Activated CD8-positive, alpha-beta memory T cell treated with anti-CD3 and anti-CD28 coated beads for 4 hours (primary cell): Measurements from ENCODE around the gene LLCFC1.

ENCODE experiments used
- DNase-seq, 2 donors: peaks; one replicate each; pipeline ENCODE4 v3.0.0-alpha.2; 2020; ENCODE audit warnings: low read depth in 2 of 2

The LLCFC1 gene

DNA sequence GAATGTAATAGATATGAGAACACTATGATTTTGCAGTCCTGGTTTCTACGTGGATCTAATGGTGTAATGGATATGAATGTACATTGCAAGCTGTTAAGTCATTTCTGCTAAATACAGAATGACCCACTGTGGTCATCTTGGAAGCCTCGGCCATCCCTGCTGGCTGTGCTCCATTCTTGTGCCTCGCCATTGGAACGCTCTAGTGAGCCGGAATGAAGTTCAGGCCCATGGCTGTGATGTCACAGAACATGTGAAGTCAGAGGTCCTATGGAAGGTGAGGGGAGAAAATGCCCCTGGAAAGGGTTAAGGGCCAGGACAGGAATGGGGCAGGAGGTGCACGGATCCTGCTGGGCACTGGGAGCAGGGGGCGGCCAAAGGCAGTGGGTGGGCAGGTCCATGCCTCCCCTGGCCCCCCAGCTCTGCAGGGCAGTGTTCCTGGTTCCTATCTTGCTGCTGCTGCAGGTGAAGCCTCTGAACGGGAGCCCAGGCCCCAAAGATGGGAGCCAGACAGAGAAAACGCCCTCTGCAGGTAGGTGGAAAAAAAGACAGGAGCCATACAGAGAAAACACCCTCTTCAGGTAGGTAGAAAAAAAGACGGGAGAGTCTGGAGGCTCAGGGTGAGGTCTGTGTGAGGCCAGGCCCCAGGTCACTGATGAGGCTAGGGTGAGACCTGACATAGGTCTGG lies at the start of gene LLCFC1:
TSS of gene LLCFC1 (plus strand) at position 259 of the 685 bp plus-strand sequence. CDS start at position 397, 138 bp downstream.
- DNase-seq: no peak

DNA sequence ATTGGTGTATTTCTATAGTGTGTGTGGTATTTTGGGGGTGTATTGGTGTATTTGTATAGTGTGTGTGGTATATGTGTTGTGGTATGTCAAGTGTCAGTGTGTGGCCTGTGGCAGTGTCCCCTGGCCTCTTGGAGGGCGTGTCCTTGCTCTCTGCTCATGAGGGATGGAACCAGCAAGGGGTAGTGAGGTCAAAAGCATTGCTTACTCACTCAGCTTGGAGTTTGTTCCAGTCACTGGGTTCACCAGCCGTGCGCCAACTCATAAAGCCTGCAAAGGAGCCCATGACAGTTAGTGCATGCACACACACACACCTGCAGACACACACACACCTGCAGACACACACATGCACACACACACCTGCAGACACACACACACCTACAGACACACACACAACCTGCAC lies 49.5 kb upstream of the LLCFC1 start:
- DNase-seq: no peak

DNA sequence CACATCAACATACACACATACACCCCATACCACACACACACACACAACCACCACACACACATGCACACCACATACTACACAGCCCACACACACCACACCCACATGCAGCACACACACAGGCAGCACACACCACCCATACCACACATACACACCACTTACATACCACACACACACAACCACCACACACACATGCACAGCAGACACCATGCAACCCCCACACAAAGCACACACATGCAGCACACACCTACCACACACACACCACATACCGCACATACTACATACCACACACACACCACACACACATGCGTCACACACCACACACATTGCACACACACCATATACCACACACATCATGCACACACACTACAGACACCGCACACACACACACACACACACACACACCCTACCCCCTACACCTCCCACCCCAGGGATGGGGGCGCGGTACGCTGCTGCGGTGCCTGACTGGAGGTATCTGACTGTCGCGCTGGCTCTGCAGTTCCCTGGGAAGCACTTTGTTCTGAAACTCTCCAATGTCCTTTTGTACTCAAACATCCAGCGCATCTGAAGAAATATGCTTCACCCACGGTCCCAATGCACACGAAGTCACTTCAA lies 48.3 kb upstream of the LLCFC1 start:
- no peak for DNase-seq

DNA sequence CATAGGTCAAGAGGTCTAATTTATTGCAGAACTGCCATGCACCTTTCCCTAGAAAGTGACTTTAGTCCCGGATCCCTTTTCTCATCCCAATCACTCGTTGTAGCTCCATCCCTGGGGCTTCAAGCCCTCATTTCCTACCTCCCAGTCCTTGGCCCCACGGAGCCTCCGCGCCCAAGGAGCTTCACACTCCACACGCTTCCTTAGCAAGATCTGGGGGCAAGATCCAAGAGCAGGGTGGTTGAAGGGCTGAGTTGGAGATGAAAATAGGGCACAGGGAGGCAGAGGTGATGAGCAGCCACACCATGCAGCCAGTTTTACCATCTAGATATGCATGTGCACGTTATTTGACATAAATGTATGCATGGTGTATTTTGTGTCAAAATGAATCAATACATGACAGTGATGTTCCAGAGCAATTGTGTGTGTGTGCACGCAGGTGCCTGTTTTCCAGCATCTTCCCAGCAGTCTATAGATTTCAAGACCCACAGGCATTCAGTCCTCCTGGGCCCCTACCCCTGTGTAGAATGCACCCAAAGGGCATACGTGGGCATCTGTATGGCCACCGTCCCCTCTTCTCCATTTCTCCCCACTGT lies 47.7 kb upstream of the LLCFC1 start:
- no peak for DNase-seq

DNA sequence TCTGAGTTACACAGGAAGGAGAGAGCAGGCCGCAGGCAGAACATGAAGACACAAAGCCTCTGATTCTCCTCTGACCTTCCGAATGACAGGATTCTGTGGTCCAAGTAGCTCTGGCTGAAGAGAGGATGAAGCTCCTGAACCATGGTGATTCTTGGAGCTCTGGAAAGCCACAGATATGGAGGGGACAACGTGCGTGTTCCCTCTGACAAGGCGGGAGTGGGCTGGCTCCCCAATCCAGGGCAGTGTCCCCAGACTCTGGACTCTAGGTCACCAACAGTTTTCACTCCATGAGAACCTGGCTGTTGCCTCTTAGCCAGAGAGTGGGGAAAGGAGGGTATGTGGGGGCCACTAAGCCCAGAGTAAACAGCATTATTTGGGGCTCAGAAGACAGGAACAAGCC lies 46.3 kb upstream of the LLCFC1 start:
- no peak for DNase-seq

DNA sequence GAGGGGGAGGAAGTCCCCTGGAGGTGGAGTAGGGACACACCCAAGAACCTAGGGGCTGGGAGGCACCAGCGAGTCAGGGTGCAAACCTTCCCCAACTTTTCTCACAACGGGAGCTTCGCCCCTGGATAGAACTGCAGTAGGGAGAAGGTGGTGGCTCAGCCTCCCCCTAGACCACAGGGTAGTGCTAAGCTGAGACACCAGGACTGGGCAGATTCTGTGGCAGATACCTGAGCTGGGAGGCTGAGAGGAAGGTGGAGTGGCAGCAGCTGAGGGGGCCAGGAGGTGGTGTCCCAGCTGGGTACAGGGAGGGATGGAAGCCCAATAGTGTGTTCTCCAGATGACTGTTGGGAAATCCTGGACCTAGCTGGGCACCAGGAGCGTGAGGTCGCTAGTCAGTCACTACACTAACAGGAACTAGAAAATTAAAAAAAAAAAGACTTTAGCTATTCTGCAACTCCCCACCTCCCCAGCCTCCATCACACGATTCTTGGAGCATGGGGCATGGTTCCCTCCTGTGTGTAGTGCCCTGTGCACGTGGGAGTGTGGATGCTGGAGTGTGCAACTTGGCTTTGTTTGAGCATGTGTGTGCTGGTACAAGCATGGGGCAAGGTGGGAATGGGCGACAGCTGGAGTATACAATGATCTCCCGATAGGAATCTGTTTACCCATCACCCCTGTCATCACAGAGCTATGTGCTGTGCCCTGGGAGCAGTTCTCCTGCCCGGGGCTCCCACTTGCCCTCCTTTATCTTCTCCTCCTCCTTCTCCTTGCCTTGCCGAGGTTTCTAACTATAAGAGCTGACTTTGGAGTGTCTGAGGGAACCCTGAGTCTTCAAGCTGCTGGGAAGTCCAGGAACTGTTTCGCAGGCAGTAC lies 44.9 kb upstream of the LLCFC1 start:
- no peak for DNase-seq

DNA sequence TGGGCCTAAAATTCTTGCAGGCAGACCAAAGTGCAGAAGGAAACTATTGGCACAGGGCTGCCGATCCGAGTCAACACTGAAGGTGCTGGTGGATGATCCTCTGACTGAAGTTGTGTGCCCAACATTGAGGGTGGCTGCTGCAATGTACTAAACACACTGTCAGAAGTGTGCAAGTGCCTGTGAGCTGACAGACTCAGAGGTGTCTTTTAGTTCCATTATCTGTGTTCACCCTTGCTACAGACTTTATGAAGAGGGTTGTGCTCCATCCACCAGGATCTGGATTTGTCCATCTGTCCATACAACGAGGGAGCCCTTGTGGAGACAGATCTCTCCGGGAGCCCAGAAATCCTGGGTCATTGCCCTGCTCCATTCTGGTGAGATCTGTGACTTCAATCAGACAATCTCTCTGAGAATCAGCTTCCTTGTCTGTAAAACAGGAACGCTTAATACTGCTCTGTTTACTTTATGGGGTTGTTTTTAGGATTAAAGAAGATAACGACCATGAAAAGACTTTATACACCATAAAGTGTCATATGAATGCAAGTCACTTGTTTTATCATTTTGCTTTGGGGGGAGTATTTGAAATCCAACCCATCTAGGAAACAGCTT lies 44.2 kb upstream of the LLCFC1 start:
- no peak for DNase-seq

DNA sequence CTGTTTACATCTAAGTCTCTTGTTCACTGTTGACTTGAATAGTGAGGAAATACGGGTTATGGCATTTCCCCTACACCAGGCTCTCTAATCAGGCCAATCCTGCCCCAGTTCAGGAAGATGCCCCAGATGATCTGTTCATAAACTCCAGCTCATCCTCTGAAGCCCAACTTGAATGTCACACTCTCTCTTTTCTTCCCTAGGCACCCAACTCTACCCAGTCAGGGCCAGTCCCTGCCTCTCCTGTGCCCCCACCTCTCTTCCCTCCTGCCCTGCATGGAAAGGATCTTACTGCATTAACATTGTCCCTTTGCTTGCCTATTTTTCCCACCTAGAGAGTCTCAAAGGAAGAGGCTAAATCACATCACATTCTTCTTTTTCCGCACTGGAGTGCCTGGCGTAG lies 43.1 kb upstream of the LLCFC1 start:
- DNase-seq: no peak

DNA sequence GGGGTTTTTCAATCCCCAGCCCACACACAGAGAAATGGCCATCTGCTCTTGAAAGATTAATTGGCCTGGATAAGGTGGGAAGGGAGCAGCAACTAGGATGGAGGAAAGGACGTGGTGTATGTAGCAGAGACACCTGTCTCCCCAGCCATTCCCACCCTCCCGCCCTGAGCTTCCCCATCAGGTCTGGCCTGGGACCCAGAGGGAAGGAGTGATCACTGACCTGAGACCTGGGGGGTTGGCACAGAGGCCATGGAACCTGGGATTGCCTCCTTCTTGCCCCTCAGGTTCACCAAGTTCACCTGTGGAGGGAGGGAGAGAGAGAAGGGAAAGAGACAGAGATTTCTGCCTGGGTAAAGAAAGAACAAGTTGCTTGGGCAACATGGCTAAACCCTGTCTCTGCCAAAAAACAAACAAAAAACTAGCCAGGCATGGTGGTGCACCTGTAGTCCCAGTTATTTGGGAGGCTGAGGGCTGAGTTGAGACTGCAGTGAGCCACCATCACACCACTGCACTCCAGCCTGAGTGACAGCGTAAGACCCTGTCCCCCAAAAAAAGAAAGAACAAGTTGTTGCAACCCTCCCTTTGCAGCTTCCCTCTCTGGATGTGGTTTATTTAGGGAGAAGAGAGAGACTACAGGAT lies 42.4 kb upstream of the LLCFC1 start:
- DNase-seq: no peak

DNA sequence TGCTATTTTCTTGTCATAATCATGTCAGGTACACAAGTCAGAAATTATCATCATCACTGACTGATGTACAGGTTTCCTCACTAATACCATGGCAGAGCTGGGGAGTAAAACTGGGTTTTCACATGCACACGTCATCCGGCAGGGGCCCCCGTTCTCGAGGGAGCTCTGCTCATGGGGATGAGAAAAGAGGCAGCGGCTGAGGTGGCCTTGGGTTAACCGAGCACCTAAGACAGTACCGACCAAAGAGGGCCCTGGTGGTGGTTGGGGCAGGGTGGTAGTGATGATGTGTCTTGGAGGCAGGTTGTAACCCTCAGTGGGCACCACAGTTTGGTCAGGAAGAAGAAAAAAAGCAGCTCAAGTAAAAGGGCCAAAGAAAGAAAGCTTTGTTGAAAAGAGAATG lies 41.6 kb upstream of the LLCFC1 start:
- no peak for DNase-seq

DNA sequence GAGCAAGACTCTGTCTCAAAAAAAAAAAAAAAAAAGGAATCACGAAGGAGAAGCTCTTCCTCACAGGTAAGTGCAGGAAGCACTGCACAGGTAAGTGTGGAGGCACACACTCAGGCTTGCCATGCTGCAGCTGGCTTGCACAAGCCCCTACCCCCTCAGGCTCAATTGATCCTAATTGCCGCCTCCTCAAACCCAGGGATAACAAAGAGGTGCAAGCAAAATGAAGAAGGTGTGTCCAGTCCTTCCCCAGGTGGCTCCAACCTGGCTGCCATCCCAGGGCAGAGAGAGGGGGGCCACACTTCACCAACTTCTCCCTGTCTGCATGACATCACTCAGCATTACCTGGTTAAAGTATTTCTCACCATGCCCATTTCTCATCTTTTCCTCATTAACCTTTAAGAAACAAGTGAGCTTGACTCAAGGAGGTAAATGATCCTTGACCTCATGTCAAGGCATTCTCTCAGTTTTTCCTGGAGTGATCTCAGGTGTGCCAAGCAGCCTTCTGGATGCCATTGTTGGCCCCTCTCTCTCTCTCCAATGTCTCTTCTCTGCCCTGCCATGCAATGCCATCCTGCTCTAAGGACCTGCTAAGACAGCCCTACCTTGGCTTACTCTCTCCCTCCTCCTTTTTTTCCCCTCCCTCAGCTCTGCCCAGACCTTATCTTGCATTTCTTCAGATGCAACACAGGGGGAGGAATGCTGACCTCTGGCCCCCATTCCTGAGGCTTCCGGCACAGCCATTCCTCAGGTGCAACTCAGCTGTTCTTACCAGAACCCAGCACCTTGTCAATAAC lies 40.7 kb upstream of the LLCFC1 start:
- no peak for DNase-seq

DNA sequence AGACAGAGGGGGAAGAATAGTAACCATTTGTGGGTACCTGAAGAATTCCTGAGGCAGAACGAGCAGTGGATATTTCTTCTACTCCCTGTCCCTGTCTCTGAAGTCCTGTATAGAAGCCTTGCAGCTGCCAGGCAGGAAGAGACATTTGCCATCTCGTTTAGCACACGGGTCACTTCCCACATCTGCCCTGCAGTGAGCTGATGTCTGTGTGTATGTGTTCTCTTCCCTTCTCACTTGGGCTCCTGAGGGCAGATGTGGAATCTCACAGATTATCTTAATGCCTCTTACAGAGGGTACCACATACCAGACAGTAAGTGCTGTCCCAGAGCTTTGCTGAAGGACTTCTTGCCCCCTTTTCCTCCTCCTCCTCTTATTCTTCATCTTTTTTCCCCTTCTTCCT lies 39.6 kb upstream of the LLCFC1 start:
- DNase-seq: no peak

DNA sequence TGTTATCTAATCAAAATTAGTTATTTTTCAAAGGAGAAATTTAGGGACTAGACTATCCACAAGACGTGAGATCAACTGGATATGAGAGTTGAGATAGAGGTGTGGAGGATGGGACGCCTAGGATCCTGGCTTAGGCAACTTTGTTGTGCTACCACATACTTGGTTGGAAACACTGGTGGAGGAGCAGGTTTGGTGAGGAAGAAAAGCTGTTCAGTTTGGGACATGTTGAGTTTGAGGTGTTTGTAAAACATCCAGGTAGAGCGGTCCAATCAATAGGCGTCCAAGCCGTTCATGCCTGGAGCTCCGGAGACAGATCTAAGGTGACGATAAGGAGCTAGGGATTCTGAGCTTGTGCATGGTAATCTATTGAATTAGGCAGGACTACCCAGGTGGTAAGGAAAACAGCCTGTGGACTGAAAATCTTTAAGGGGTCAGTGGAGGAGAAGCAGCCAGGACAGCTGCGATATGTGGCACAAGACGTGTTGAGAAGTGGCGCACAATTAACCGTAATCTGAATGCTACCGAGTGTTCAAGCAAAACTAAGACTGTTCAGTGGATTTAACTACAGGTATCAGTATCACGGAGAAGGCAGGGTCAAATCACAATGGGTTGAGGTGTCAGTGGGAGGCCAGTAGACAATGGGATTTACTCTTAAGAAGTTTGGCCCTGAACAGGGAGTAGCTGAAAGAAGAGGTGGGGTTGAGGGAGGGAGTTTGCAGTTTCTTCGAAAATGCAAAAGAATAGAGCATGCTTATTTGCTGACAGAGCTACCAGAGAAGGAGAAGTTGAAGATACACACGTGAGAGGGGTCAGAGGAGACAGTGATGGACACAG lies 37.6 kb upstream of the LLCFC1 start:
- DNase-seq: no peak

DNA sequence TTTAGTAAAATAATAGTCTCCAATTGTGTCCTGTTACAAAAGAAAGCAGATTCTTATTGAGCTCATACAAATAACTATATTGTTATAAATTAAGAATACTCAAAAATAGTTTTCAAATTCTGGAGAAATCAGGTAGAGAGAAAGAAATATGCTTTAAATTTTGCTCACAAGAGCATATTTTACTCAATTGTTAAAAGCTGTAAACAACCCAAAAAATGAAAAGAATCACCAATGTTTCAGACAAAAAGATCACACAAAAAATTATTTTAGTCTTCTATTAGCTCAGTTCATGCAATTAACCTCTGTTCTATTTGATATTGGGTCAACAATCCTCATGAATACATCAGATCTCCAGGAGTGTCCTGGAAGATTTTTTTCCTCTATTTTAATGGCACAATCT lies 35.2 kb upstream of the LLCFC1 start:
- no peak for DNase-seq

DNA sequence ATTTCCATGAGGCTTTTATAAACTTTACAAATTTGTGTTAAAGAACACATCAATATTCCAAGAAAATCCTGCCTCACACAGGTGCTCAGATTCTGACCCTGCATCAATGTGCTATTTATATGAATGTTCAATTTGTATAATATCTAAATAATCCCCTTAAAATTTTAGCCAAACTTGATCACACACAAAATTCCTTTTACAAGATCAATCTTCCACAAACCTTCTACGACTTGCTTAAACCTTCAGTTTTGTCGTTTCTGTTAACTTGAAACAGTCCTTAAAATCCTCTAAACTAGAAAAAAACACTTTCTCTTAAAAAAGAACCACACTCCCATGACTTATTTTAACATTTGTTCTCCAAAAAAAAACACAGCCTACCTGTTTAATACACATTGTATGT lies 33.5 kb upstream of the LLCFC1 start:
- no peak for DNase-seq

DNA sequence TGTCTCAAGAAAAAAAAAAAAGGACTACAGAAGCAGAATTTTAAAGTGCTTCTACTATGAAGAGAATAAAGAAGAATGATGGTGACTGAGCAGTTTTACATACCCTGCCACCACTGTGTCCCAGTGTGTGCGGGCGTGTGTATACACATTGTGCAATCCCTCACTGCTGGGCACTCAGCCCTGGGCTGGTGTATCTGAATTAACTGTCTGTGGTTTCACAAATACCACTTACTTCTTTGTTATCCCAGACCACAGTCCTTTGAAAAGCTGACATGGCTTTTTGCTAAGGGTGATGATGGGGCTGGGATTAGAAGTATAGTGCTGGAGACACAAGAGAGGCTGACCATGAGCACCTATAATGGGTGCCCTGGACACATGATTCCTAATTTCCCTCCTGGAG lies 32.6 kb upstream of the LLCFC1 start:
- DNase-seq: no peak

DNA sequence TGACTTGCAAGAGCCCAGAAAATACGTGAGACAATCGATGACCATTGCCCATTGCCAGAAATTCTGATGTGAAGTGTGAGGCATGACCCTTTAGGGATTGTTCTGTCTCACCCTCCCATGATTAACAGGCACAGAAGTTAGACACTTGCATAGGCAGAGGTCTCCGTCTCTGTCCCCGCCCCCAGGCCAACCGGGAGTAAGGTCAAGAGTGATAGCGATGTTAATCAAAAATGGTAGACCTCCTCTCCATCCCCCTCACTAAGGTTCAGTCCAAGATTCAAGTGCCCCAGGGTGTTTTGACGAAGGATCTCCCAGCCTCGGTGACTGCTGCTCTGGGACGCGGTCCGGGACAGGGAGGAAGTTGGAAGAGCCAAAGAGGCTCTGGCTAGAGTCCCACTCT lies 31.0 kb upstream of the LLCFC1 start:
- DNase-seq: no peak

DNA sequence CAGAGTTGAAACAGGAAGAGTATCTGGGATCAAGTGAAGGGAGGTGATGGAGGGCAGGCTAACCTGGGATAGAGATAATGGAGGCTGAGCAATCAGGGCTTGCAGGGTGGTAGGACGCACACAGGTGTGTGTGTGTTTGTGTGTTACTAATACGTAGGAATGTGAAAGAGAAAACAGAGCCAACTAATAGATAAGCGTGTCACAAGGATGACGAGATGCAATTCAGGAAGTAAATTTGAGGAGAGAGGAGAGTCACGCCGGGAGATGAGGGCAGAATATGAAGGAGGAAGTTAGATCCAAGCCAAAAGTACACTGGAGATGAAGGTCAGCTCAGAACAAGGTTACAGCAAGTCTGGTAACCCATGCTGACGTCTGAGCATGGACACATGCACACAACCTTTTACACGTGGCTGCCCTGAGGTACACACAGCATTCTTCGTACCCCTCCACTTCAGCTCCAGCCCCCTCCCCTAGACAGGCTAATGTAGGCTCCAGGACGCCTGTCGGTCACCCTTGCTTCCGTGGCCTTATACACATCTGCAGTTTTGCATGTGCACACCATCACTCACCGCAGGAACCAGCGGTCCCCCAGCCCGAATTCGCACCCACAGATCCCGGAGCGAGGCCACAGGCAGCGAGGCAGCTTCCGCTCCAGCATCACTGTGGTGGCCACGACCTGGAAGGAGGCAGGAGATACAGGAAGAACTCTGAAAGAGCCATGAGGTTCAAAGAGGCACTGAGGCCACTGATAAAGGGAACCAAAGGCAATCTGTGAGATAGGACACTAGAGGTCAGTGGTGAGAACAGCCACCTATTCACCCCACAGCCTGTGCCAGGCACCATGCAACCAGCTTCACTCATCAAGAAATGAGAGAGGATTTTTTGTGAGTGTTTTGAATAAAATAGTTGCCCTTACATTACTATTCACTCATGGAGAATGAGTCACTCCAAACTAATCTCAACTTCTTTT lies 30.1 kb upstream of the LLCFC1 start:
- no peak for DNase-seq

DNA sequence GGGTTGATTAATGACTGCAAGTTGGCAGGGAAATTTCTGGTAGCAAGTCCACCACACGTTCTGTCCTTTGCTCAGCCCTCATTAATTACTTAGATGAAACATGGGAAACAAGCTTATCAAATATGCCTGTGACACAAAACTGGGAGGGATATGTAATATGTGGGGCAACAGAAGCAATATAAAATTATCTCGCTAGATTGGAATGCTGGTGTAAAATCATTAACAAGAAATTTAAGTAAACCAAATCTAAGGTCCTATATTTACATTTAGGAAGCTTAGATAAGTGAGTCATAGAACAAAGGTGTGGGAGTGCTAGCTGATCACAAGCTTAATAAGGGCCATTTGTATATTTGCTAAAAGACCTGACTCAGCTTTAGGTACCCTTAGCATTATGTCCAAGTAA lies 29.3 kb upstream of the LLCFC1 start:
- no peak for DNase-seq
